Activated CD4-positive, alpha-beta T cell treated with anti-CD3 and anti-CD28 coated beads, Interleukin-2, amount 50 U/mL, for 16 hours (primary cell): ENCODE measurements around the gene DGUOK.

ENCODE experiments used
- DNase-seq: peaks from one replicate; pipeline ENCODE4 v3.0.0-alpha.2; 2020

The DGUOK gene

GRCh38 chr2:73983322-73984202 is 56.9 kb downstream of the DGUOK start:
- DNase-seq: no peak

GRCh38 chr2:73984203-73984921 is 57.7 kb downstream of the DGUOK start, which contains the start of gene TET3:
TSS of gene TET3 (plus strand) at chr2:73984910. CDS start at chr2:73986404, 1,494 bp downstream.
- peak; percentile 65 for DNase-seq

DNA sequence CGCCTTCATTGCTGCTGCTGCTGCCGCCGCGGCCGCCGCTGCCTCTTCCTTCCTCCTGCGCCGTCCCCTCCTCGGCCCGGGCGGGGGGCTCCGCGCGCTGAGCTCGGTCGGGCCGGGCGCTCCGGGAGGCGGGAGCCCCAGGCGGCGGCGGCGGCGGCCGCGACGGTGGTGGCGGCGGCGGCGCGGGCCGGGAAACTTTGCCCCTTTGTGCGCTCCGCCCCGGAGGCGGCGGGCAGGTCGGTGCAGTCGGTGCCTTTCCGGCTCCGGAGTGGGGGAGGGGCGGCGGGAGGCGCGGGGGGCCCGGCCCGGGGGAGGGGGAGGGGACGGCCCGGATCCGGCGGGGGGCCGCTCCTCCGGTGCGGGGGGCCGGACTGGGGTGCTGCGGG is 58.2 kb downstream of the DGUOK start:
- DNase-seq: peak; percentile 53

DNA sequence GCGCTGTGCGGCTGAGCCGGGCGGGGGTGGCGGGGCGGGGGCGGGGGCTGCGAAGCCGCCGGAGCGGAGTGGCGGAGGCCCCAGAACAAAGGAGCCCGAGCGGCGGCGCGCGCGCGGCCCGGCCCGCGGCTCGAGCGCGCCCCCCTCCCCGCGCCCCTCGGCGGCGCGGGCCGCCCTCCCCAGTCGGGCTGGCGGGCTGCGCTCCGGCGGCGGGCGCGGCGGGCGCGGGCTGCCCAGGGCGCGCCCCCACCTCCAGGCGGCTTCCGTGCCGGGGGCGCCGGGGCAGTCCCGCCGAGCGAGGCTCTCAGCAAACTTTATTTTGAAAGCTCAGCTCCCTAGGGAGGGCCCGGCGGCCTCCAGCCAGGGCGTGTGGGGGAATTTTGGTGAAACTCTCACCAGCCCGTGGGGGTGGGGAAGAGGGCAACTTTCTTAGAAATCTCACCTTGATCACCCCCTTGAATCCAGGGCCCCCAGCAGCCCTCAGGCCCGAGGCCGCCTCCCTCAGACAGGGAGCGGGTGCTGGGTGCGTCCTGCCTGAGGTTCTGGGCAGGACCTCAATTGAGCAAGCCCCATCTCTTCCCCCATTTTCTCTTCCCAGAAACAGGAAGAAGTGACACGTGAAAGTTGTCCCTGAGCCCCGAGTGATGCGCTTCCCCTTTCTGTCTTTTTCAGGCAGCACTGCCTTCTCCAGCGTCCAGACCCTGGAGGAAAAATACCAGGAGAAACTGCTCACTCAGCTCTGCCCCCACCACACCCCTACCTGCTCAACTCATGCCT is 58.8 kb downstream of the DGUOK start:
- DNase-seq: peak; percentile 53

- DNase-seq: peak; percentile 45
These were observed 59.5 kb downstream of the DGUOK start for GRCh38 chr2:73986085-73986681.

DNA sequence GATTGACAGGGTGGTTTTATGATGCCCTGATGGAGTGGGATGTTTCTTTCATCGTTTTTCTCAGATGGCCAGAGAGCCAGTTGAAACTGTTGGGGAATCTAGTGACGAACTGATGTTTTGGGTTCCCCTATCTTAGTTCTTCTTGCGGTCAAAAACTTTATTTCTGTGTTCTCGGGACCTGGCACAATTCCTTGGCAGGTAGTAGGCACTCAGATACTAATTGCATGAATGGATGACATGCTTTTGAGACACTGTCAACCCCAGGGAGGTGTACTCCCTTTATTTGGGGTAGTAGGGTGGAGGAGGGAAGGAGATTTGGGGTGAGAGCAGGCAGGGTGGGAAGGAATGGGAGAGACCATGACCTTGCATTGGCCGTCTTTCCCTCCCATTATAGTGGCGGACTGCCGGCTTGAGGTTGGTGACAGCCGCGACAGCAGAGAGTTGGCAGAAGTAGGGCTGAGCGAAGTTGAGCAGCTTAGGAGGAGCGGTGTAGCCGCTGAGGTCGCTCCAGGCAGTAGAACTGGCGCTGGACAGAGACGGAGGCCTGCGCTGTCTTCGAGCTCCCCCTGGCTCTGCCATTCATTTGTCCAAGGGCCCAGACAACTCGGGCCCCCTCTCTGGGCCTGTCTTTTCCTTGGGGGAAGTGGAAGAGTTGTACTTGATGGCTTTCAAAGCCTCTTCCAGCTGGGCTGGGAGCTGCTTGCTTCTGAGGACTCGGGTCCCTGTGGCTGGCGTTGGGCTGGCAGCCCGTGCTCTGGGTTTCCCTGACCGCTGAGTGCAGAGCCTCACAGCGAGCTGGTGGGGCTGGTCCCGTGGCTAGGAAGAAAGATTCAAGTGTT is 60.6 kb downstream of the DGUOK start:
- peak; percentile 27 for DNase-seq

- DNase-seq: no peak
These were observed 61.4 kb downstream of the DGUOK start for GRCh38 chr2:73987948-73988700.

DNA sequence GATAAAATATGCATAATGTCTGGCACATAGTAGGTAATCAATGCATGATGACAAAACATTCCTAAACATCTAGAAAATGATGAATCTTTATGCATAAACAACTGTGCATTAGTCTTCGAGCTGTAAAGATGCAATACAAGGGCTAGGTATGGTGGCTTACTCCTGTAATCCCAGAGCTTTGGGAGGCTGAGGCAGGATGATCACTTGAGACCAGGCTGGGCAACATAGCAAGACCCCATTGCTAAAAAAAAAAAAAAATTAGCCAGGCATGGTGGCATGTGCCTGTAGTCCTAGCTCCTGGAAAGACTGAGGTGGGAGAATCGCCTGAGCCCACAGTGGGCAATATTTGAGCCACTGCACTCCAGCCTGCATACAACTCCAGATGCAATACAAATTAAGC is 63.3 kb downstream of the DGUOK start:
- no peak for DNase-seq

DNA sequence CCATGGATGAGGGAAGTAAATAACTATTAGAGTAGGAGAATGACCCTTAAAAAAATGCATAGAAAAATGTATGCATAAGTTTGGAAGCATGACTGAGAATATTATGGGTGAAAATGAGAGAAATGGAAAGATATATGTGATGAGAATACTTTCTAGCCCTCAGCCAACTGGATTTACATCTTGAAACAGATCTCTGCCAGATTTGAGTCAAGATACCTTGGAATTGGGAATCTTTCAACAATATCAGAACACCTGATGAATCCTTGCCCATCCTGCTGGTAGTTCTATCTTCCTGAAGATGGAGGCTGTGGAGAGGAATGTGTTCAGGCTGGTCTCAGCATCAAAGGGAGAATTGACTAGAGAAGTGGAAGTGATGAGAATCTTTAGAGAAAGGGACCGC is 63.9 kb downstream of the DGUOK start:
- no peak for DNase-seq

DNA sequence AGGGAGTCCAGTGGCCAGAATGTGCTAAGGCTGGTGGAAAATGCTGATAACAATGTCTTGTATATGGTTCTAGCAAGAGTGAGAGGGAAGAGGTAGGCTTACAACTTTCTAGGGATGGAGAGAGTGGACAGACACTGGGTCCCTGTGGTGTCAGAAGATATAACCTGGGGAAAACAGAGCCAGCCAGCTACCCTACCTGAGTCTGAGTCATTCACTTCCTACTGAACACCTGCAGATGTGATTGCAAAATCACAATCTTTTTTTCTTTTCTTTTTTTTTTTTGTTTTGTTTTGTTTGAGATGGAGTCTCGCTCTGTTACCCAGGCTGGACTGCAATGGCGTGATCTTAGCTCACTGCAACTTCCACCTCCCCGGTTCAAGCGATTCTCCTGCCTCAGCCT is 65.4 kb downstream of the DGUOK start:
- DNase-seq: no peak

- no peak for DNase-seq
These were observed 66.7 kb downstream of the DGUOK start for GRCh38 chr2:73993376-73993775.

DNA sequence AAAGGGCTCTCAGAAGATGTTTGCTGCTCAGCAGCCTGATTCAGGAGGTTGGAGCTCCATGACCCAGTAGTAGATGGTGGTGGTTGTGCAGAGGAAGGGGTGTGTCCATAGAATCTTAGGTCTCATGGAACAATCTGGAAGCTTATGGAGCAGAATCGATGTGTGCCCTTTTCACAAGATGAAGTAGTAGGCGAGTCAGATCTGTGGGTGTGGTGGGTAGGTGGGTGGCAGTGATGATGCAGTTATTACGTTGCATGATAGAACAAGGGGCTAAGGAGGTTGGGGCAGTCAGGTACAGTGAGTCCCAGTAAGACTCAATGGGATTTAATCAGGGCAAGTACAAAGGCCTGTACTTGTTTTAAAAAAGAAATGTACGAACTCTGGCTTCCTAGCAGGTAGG is 67.1 kb downstream of the DGUOK start:
- no peak for DNase-seq

GRCh38 chr2:73994178-73994831 is 67.6 kb downstream of the DGUOK start:
- no peak for DNase-seq

DNA sequence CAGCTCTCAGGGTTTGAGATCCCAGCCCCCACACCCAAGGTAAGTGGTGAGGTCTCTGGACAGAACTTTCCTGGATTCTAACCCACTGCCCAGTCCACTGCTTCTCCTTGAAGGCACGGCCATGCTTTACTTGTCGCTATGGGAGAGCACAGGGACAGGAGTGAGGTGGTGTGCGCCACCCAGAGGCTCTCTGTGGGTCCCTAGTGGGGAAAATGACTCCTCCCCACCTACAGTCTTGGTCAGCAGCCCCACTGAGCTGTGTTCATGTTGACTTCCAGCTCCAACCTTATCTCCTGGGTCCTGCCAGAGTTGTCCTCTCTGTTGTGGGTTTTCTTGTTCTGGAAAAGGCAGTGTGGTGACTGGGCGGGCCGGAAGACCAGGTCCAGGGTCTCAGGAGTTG is 69.1 kb downstream of the DGUOK start:
- DNase-seq: no peak

DNA sequence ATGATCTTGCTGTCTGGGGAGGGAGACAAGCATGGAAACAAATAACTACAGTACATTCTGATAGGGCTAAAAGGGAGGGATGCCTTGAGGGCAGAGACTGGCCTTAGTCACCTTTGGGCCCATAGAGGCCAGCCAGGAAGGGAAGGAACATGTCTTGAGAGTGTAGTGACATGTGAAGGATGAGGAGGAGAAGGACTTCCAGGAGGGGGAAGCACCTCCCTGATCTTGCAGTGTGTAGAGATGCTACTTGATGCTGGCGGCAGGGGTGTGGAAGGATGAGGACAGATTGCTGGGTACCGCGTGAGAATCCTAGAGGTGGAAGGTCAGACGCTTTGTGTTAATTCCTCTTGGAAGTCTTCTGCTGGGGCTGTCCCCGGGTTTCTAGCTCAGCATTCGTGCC is 71.1 kb downstream of the DGUOK start:
- no peak for DNase-seq

DNA sequence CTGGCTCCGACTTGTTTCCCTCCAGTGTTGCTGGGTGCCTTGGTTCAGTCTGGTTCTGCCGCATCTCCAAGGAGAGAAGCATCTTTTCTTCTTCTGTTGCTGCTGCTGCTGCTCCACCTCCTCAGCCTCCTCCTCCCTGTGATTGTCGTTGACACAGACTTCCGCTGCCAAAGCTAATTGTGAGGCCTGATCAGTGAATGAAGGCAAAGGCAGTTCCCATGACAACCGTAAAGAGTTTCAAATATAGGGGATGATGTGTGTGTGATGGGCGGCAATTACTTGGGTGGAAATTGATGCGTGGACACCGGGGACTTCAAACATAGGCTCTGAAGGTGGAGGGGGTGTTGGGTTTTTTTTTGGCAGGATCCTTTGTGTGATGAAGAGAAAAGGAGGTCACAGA is 71.8 kb downstream of the DGUOK start:
- DNase-seq: no peak

DNA sequence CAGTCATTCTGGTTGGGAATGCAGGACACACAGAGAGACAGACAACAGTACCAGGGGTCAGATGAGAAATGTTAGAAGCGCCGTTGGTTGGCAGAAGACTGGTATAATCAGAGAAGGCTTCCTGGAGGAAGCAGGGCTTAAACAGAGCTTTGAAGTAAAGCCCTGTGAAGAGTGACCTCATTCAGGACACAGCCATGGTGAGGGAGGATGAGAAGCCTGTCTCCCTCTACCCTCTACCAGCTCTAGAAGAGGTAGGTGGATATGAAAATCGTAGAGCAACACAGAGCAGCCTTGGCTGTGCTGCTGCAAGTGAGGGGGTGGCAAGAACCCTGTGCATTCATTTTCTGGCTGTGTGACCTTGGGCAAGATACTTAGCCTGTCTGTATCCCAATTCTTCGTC is 72.3 kb downstream of the DGUOK start:
- DNase-seq: no peak

- DNase-seq: no peak
These were observed 73.4 kb downstream of the DGUOK start for GRCh38 chr2:73999881-74000597.

DNA sequence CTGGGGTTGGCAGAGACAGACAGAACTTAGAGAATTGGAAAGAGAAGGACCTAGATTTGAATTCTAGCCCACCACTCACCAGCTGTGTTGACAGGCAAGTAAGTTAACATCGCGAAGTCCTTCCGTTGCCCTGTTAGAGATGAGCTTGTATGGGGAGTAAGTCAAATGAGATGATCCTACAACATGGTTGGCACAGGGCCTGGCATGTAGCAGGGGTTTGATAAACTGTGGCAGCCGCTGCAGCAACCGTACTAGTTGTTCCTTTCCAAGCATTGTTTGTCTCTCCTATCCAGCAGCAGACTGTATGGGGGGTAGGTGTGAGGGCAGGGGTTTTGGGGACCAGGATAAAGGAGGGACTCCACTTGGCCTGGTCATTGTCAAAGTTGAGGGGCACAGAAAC is 74.0 kb downstream of the DGUOK start:
- DNase-seq: no peak

GRCh38 chr2:74001121-74001520 is 74.4 kb downstream of the DGUOK start:
- no peak for DNase-seq
